Liver (tissue), 3 donors: ENCODE data around the gene CCDC9B.

Experiments used
- HNF4G ChIP-seq: IDR thresholded peaks from 2 replicates; pipeline ENCODE4 v1.6.1; 2016; ENCODE audit warnings: antibody characterized with exemption
- RAD21 ChIP-seq, 2 donors: IDR thresholded peaks; 2 replicates each; pipeline ENCODE4 v1.6.1; 2016; ENCODE audit warnings: antibody characterized with exemption in 2 of 2, mild to moderate bottlenecking in 2 of 2
- TF ChIP-seq, protein P1 (sequence below): fragments of 150-350 bp; IDR thresholded peaks from 2 replicates; pipeline ENCODE4 v1.5.1; 2017; ENCODE audit warnings: improper control_type of control experiment, low read depth, low read length; ENCODE audit not compliant: missing input control
- TF ChIP-seq, protein P2 (sequence below): IDR thresholded peaks from 2 replicates; pipeline ENCODE4 v1.6.1; 2016; ENCODE audit warnings: antibody characterized with exemption, mild to moderate bottlenecking
- TF ChIP-seq, protein P3 (sequence below): IDR thresholded peaks from 2 replicates; pipeline ENCODE4 v1.6.1; 2016; ENCODE audit warnings: antibody characterized with exemption
- donor health status: healthy.
- donor health status: healthy.

DNA sequence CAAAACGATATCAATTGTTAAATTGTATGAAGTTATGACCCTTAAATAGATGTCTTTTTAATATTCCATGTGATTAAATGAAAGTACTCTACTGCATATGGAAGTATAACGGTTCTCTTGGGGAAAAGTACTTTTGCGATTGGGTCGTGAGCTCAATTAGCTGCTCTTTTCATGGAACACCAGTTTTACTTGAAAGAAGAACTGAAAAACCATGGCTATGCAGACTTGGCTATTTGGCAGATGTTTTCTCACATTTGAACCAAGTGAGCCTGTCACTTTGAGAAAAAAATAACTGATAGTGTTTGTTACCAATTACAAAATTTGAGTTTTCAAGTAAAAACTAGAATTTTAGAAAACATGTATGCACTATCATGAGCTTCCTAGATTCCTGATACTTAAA, 23.2 kb downstream of the CCDC9B start:
- TF ChIP-seq, protein P1, sequence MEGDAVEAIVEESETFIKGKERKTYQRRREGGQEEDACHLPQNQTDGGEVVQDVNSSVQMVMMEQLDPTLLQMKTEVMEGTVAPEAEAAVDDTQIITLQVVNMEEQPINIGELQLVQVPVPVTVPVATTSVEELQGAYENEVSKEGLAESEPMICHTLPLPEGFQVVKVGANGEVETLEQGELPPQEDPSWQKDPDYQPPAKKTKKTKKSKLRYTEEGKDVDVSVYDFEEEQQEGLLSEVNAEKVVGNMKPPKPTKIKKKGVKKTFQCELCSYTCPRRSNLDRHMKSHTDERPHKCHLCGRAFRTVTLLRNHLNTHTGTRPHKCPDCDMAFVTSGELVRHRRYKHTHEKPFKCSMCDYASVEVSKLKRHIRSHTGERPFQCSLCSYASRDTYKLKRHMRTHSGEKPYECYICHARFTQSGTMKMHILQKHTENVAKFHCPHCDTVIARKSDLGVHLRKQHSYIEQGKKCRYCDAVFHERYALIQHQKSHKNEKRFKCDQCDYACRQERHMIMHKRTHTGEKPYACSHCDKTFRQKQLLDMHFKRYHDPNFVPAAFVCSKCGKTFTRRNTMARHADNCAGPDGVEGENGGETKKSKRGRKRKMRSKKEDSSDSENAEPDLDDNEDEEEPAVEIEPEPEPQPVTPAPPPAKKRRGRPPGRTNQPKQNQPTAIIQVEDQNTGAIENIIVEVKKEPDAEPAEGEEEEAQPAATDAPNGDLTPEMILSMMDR, result no peak
- TF ChIP-seq, protein P2, sequence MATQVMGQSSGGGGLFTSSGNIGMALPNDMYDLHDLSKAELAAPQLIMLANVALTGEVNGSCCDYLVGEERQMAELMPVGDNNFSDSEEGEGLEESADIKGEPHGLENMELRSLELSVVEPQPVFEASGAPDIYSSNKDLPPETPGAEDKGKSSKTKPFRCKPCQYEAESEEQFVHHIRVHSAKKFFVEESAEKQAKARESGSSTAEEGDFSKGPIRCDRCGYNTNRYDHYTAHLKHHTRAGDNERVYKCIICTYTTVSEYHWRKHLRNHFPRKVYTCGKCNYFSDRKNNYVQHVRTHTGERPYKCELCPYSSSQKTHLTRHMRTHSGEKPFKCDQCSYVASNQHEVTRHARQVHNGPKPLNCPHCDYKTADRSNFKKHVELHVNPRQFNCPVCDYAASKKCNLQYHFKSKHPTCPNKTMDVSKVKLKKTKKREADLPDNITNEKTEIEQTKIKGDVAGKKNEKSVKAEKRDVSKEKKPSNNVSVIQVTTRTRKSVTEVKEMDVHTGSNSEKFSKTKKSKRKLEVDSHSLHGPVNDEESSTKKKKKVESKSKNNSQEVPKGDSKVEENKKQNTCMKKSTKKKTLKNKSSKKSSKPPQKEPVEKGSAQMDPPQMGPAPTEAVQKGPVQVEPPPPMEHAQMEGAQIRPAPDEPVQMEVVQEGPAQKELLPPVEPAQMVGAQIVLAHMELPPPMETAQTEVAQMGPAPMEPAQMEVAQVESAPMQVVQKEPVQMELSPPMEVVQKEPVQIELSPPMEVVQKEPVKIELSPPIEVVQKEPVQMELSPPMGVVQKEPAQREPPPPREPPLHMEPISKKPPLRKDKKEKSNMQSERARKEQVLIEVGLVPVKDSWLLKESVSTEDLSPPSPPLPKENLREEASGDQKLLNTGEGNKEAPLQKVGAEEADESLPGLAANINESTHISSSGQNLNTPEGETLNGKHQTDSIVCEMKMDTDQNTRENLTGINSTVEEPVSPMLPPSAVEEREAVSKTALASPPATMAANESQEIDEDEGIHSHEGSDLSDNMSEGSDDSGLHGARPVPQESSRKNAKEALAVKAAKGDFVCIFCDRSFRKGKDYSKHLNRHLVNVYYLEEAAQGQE, result no peak
- TF ChIP-seq HNF4G, result no peak
- TF ChIP-seq, protein P3, sequence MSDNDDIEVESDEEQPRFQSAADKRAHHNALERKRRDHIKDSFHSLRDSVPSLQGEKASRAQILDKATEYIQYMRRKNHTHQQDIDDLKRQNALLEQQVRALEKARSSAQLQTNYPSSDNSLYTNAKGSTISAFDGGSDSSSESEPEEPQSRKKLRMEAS, result no peak
- TF ChIP-seq RAD21 (IDR thresholded peaks at IDR 0.05), result no peak
